GM06990 (cell line): ENCODE data around the gene EIF4G1.

Source experiments
- DNase-seq: peaks from one replicate; pipeline ENCODE4 v3.0.0-alpha.2; 2011; ENCODE audit not compliant: insufficient read length; ENCODE audit errors: extremely low read depth
- H3K27me3 ChIP-seq: replicated peaks from 2 replicates; pipeline ENCODE4 v1.6.0; 2011; ENCODE audit warnings: low read length; ENCODE audit not compliant: control insufficient read depth, insufficient read depth
- H3K36me3 ChIP-seq: 2 replicates; pipeline ENCODE4 v1.5.1; 2011; ENCODE audit warnings: low read length; ENCODE audit not compliant: control insufficient read depth, insufficient read depth
- H3K4me3 ChIP-seq: replicated peaks from 2 replicates; pipeline ENCODE4 v1.5.1; 2011; ENCODE audit warnings: low read depth, mild to moderate bottlenecking, control low read depth, low read length
- CTCF ChIP-seq: IDR thresholded peaks from 2 replicates; pipeline ENCODE4 v1.5.1; 2011; ENCODE audit warnings: low read length, control low read depth, mild to moderate bottlenecking, inconsistent platforms; ENCODE audit not compliant: insufficient read depth, poor library complexity, severe bottlenecking

The EIF4G1 gene

GRCh38 chr3:184325269-184325668 is 10.9 kb downstream of the EIF4G1 start:
- Histone ChIP-seq H3K4me3 (no peak overlapping the region), H3K36me3 (peaks cover 69% of the 10 kb centered on the region), H3K27me3 (no peaks in the 10 kb centered on the region)
- no peak for TF ChIP-seq CTCF
- DNase-seq = no peak

DNA sequence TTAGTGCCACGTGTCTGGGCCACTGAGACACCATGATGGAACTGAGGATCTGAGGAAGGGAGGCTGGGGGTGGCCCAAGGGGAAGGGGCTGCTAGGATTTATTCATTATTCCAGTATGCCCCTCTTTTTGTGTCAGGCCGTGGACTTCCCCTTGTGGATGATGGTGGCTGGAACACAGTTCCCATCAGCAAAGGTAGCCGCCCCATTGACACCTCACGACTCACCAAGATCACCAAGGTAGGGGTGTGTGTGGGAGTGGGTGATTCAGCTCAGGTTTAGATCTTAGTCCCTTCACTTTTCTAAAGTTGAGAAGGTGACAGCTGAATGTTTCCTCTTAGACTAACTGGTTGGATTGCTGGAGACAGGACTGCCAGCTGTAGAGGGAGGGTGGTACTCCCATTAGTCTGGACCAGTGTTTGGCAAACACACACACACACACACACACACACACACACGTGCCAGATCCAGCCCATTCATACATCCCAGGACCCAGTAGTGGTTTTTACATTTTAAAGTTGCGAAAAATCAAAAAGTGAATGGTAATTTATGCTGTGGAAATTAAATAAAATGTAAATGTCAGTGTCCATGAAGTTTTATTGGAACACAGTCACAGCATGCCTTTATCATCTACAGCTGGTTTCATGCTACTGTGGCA is 11.4 kb downstream of the EIF4G1 start:
- DNase-seq = no peak
- H3K36me3 ChIP-seq = peaks cover 65% of the 10 kb centered on the region
- no peaks in the 10 kb centered on the region for H3K27me3 ChIP-seq
- no peak overlapping the region for H3K4me3 ChIP-seq
- TF ChIP-seq CTCF = no peak

GRCh38 chr3:184327171-184327570 is 12.8 kb downstream of the EIF4G1 start:
- no peak for TF ChIP-seq CTCF
- DNase-seq = no peak

GRCh38 chr3:184328516-184328915 is 14.1 kb downstream of the EIF4G1 start:
- H3K4me3 ChIP-seq = no peak overlapping the region
- H3K27me3 ChIP-seq = no peaks in the 10 kb centered on the region
- H3K36me3 ChIP-seq = peaks cover 59% of the 10 kb centered on the region
- no peak for TF ChIP-seq CTCF
- no peak for DNase-seq

More at GRCh38 chr3:184327171-184327570, 12.8 kb downstream of the EIF4G1 start:
- Histone ChIP-seq H3K4me3 (no peak overlapping the region), H3K27me3 (no peaks in the 10 kb centered on the region), H3K36me3 (peaks cover 65% of the 10 kb centered on the region)

- Histone ChIP-seq H3K4me3 (no peak overlapping the region), H3K36me3 (peaks cover 36% of the 10 kb centered on the region), H3K27me3 (no peaks in the 10 kb centered on the region)
- DNase-seq = no peak
- no peak for TF ChIP-seq CTCF
These were observed 18.1 kb downstream of the EIF4G1 start for GRCh38 chr3:184332370-184333090.
